ENCODE results near the gene NPTXR.

DNA sequence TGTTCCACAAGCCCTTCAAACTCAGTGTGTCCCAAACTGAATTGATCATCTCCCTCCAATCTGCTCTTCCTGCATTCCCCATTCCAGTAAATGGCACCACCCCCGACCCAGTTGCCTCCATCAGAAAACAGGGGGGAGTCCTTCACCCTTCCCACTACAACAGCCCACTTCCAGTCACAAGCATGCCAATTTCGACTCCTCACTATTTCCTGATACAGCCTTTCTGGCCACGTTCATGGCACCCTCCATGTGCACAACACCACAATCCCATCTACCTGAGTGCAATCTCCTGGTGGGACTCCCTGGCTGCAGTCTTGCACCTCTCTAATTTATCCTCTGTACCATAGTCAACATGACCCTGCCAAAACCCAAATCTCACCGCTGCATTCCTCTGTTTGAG, 48.3 kb downstream of the NPTXR start:
- TF ChIP-seq, protein P1, sequence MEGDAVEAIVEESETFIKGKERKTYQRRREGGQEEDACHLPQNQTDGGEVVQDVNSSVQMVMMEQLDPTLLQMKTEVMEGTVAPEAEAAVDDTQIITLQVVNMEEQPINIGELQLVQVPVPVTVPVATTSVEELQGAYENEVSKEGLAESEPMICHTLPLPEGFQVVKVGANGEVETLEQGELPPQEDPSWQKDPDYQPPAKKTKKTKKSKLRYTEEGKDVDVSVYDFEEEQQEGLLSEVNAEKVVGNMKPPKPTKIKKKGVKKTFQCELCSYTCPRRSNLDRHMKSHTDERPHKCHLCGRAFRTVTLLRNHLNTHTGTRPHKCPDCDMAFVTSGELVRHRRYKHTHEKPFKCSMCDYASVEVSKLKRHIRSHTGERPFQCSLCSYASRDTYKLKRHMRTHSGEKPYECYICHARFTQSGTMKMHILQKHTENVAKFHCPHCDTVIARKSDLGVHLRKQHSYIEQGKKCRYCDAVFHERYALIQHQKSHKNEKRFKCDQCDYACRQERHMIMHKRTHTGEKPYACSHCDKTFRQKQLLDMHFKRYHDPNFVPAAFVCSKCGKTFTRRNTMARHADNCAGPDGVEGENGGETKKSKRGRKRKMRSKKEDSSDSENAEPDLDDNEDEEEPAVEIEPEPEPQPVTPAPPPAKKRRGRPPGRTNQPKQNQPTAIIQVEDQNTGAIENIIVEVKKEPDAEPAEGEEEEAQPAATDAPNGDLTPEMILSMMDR (IDR thresholded peaks at IDR 0.05): no peak
- TF ChIP-seq POLR2A (IDR thresholded peaks at IDR 0.05): no peak

All from thyroid gland (tissue), 4 donors.